Measurements from ENCODE around the gene TTC21A. TPM values are rescaled to one million over a fixed set of nuclear protein-coding genes. Genes with fewer than 3 reads are reported as not detected.
A peak's percentile ranks its signal among the peaks of the same experiment; 100 is the strongest.

The TTC21A gene
- polyA plus RNA-seq, 12 donors = 1.8 to 9.4 (median 3.4) TPM; not detected in 2

- DNase-seq = no peak
Measured at GRCh38 chr3:39096775-39097174, 10.7 kb upstream of the TTC21A start.

DNA sequence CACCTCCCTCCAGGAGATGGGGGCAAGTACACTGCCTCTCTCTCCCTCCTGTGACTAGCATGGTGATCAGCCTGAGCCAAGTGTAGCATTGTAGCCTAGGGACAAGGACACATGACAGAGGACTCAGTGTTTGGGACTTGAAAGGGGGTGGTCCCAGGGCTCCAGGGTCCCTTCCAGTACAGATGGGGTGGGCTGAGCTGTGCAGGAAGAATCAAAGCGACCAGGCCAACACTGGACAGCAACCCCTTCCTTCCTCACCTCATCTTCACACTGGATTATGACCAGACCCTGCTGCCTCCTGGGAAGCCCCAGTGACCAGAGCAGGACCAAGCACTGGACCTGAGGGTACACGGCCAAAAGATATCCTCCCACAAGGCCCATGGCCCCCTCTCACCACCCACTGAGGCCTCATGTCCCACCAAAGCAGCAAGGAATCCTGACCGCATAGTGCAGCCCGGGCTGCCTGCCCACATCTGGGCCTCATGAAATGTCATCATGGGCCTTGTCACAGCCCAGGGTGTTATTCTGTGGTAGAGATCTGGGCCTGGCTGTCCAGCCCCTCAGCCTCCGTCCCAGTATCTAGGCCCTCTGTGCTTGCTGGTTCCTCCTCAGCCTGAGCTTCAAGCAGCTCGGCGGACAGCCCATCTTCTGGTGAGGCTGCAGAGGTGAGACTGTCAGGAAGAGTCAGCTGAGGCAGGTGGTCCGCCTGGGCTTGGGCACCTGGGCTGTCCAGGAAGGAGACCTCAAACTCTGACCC is 9.6 kb upstream of the TTC21A start:
- DNase-seq = no peak

- DNase-seq = no peak
Measured at GRCh38 chr3:39098473-39099000, 8.9 kb upstream of the TTC21A start.

DNA sequence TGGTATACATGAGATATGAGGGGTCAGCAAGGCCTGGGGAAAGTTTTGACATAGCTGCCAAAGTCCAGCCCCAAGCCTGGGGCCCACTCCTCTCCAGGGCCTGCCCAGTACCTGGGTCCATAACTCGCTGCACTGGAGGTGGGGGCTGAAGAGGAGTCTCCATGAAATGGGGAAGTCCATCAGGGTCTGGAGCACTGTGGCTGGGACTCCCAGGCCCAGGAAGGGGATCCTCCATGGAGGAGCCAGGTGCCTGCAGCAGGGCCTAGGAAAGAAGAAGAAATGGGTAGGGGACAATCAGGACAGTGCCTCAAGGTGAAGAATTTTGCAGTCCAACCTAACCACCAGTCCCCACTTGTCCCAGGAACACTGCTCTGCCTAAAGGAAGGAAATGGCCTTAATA is 8.2 kb upstream of the TTC21A start:
- no peak for DNase-seq

GRCh38 chr3:39099738-39100499 is 7.6 kb upstream of the TTC21A start:
- DNase-seq = no peak

DNA sequence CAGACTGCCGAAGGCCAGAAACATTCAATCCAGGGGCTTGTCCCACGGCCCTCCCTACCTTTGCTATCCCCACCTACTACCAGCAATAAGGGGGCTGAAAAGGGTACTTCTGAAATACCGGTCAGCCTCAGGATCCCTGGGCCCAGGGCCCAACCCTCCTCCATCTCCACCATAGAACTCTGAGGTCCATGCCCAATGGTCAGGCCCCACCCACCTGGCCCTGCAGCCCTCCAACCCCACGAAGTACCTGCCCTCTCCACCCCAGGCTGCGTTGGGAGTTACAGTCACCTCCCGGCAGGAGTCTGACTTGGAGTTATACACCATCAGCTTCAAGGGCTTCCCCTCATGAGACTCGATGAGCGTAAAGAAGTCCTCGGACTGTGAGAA is 7.0 kb upstream of the TTC21A start:
- DNase-seq = no peak

GRCh38 chr3:39101022-39101689 is 6.3 kb upstream of the TTC21A start:
- DNase-seq = no peak

GRCh38 chr3:39102504-39103323 is 4.8 kb upstream of the TTC21A start:
- no peak for DNase-seq

GRCh38 chr3:39103324-39103693 is 4.2 kb upstream of the TTC21A start:
- DNase-seq = no peak

DNA sequence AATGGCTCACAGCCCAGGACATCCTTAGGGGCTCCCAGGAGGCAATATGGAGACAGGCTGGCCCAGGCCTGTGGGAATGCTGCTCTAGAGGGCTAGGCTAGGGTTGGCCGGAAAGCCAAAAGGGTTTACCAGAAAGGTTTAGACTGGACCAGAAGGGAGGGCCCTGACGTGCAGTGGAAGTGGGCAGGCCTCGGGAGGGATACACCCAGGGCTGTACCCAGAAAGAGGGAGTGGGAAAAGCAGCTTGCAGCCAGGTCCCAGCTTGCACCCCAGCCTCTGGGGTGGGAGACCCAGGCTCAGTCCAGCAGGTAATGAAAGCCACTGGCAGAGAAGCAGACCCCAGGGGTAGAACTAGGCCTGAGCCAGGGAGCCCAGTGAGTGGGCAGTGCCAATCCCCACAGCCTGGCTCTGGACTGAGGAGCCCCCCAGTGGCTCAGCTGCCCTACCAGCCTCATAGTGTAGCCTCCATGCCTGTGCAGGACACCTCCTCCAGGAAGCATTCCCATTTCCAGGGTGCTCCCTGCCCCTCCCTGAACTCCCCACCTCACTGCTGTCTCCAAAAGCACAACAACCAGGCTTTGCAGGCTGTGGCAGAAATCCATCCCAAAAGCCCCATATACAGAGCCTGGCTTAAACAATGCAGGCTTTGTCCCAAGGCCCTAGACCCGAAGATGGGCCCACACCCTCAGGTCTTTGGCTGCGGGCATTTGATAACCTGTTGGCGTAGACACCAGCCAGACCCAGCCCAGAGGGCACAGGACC is 3.5 kb upstream of the TTC21A start:
- no peak for DNase-seq

DNA sequence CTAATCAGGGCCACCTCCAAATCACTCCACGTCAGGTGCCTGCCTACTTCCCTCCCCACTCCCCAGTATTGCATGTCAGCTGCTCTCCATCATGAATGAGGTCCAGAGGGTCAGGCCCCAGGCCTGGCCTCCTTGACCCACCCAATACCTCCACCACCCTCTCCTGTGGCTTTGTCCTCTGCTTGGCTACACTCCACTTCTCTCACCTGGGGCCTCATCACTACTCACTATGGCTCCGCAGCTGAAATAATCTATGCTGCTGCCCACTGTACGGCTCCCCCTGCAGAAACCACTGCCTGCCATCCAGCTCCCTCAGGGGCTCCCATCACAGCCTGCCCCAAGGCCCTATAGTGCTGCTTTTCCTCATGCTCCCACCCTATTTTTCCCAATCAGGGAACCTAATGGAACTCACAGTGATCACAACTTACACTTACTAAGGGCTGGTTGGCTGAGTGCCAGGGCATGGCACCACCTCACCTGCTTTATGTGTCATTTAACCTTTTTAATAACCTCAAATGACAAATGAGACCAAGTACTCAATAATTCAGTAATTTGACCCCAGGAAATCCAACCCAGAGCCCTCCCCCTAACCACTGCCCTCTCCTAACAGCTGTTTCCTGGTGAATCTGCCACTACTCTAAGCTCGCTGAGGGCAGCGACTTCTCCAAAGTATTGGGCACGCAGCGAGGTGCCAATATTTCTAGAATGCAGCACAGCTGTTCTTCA is 2.4 kb upstream of the TTC21A start:
- DNase-seq = no peak

DNA sequence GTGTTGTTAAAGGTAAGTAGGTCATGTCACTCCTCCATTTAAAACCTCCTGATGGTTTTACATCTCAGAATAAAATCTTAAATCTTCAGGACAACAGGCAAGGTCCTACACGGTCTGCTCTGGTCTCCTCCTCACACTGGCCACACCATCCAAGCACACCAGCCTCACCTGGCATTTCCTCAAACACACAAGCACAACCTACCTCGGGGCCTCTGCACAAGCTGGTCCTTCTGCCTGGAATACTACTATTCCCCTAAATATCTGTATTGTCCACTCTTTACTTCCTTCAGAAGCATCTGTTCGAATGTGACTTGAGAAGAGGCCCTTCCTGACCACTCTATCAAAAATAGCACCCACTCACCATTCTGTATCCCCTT is 1.8 kb upstream of the TTC21A start:
- DNase-seq = no peak

DNA sequence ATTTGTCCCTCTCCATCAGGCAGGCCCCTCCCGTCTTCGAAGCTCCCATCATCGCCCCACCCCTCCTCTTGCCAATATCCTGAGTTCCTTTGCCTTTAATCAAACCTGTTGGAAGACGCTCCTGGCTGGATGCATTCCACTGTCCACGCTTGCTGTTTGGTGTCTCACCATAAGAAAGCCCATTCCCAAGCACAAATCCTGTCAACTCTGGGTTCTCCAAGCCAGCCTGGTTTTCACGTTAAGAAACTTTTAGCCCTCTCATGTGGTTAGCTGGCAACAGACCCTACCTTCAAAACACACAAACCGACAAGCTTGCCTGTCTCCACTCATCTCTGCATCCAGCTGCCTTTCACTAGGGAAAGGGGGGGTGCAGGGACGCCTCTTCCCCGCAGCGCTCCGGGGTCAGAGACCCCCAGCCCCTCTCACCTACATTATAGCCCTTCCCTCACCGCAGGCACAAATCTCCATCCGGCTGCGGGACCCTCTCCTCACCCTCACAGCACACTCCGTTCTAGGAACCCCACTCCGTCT is 1.1 kb upstream of the TTC21A start:
- peak; percentile 15 for DNase-seq

- DNase-seq = peak; percentile 45
Measured at GRCh38 chr3:39106851-39107387, 561 bp upstream of the TTC21A start.

DNA sequence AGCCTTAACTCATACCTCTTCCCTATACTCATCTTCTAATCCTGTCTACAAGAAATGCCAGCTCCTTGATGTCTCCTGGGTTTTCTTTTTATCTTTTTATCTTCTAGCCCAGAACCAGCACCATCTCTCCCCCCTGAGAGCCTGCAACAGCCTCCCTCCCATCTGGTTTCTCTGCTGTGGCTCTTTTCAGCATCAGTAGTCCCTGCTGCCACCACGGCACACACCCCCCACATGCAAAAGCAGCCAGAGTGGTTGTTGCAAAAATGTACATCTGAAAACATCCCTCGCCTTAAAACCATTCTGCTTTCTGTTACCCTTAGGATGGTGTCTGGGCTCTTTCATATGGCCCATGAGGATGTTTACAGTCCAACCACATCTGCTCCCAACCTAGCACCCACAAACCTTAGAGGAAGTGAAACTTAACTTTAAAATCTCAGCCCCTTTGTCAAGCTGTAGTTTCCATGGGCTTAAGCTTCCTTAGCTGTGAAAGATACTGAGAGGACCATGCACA is 775 bp downstream of the TTC21A start:
- DNase-seq = peak; percentile 10

DNA sequence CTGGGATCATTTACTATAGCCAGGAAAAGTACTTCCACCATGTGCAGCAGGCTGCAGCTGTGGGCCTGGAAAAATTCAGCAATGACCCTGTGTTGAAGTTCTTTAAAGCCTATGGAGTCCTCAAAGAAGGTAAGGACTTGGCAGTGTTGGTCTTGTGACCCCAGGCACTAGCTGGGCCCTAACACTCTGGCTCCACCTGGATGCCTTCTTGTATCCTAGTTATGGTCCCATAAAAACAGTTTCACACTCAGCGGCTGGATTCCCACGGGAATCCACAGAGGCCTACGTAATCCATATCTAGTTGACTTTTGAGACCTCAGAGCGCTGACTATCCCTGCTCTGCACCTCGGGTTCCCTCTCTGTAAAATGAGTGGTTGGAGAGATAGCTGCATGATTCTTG is 1.6 kb downstream of the TTC21A start:
- no peak for DNase-seq

DNA sequence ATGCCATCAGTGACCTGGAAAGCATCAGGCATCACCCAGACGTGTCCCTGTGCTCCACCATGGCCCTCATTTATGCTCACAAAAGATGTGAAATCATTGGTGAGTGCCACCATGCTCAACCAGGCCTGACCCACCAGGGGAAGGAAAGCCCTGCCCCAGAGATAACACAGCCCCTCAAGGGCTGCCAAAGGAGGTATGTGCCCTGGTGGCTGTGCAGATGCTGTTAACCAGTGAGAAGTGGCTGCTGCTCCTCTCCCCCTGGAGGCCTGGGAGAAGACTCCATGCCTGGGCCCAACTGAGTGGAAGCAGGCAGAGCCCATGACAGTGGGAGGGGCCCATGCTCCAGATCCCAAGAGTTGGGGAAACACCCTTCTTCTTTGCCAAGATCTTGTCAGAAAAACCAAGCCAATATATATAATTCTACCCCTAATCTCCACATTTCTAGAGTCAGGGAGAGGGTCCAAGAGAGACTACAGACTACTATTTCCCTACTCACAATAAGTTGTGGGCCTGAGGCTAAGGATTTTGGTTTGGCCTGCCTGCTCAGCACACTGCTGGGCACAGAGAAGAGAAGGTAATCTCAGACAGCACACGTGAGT is 2.7 kb downstream of the TTC21A start:
- DNase-seq = no peak

GRCh38 chr3:39112113-39112512 is 4.6 kb downstream of the TTC21A start:
- DNase-seq = no peak

- DNase-seq = no peak
Measured at GRCh38 chr3:39112535-39112934, 5.1 kb downstream of the TTC21A start.

Data from muscle of arm (tissue), 12 donors.